IMR-90 (cell line): ENCODE measurements around the gene OPCML.

ENCODE experiments used
- CEBPB ChIP-seq: IDR thresholded peaks from 2 replicates; pipeline ENCODE4 v1.6.1; 2012; ENCODE audit warnings: low read depth, low read length, improper control_type of control experiment
- CTCF ChIP-seq: conservative IDR thresholded peaks from 2 replicates; pipeline ENCODE4 v1.5.1; 2012; ENCODE audit warnings: mild to moderate bottlenecking, low read depth, low read length, improper control_type of control experiment
- FOS ChIP-seq: fragments of 150-350 bp; IDR thresholded peaks from 2 replicates; pipeline ENCODE4 v1.6.1; 2016; ENCODE audit warnings: low read depth, low read length
- MAFK ChIP-seq: IDR thresholded peaks from 2 replicates; pipeline ENCODE4 v1.6.1; 2012; ENCODE audit warnings: low read depth, low read length, improper control_type of control experiment
- NFE2L2 ChIP-seq: fragments of 150-350 bp; IDR thresholded peaks from 2 replicates; pipeline ENCODE4 v1.6.1; 2016; ENCODE audit warnings: low read depth, mild to moderate bottlenecking, low read length
- POLR2A ChIP-seq: IDR thresholded peaks from 2 replicates; pipeline ENCODE4 v1.6.1; 2012; ENCODE audit warnings: mild to moderate bottlenecking, low read depth, low read length
- RAD21 ChIP-seq: IDR thresholded peaks from 2 replicates; pipeline ENCODE4 v1.6.1; 2012; ENCODE audit warnings: low read length, improper control_type of control experiment
- RCOR1 ChIP-seq: IDR thresholded peaks from 2 replicates; pipeline ENCODE4 v1.6.1; 2012; ENCODE audit warnings: mild to moderate bottlenecking, low read length, improper control_type of control experiment; ENCODE audit not compliant: insufficient replicate concordance
- RFX5 ChIP-seq: IDR thresholded peaks from 2 replicates; pipeline ENCODE4 v1.8.0; 2012; ENCODE audit warnings: low read depth, mild to moderate bottlenecking, low read length, moderate library complexity
- SMC3 ChIP-seq: fragments of 150-350 bp; IDR thresholded peaks from 2 replicates; pipeline ENCODE4 v1.6.1; 2016; ENCODE audit warnings: low read depth, mild to moderate bottlenecking, antibody characterized with exemption, low read length, moderate library complexity

GRCh38 chr11:132464003-132464342 lies 1068.3 kb downstream of the OPCML start:
- no peak for TF ChIP-seq CTCF
- no peak for TF ChIP-seq MAFK
- TF ChIP-seq RAD21, result no peak
- TF ChIP-seq RCOR1, result no peak
- no peak for TF ChIP-seq POLR2A
- no peak for TF ChIP-seq SMC3
- TF ChIP-seq CEBPB, result no peak
- TF ChIP-seq RFX5, result no peak
- no peak for TF ChIP-seq NFE2L2
- no peak for TF ChIP-seq FOS
